ENCODE measurements around the gene SLC44A1.

Gene SLC44A1

GRCh38 chr9:105275938-105276337, 31.5 kb downstream of the SLC44A1 start:
- DNase-seq, result no peak

GRCh38 chr9:105278751-105279150, 34.3 kb downstream of the SLC44A1 start:
- no peak for DNase-seq

GRCh38 chr9:105280691-105281090, 36.2 kb downstream of the SLC44A1 start:
- DNase-seq, result no peak

GRCh38 chr9:105281272-105281671, 36.8 kb downstream of the SLC44A1 start:
- no peak for DNase-seq

GRCh38 chr9:105281926-105282325, 37.5 kb downstream of the SLC44A1 start:
- no peak for DNase-seq

GRCh38 chr9:105282870-105283621, 38.6 kb downstream of the SLC44A1 start:
- no peak for DNase-seq

- no peak for DNase-seq
These were observed 39.3 kb downstream of the SLC44A1 start for GRCh38 chr9:105283795-105284194.

- no peak for DNase-seq
These were observed 40.0 kb downstream of the SLC44A1 start for GRCh38 chr9:105284463-105284862.

GRCh38 chr9:105286098-105286497, 41.6 kb downstream of the SLC44A1 start:
- DNase-seq, result no peak

GRCh38 chr9:105289305-105289704, 44.9 kb downstream of the SLC44A1 start:
- no peak for DNase-seq

GRCh38 chr9:105290418-105290817, 46.0 kb downstream of the SLC44A1 start:
- peak in 1 of 2 experiments; percentile 9 for DNase-seq

- no peak for DNase-seq
These were observed 46.5 kb downstream of the SLC44A1 start for GRCh38 chr9:105290954-105291353.

- no peak for DNase-seq
These were observed 47.0 kb downstream of the SLC44A1 start for GRCh38 chr9:105291422-105291859.

- no peak for DNase-seq
These were observed 47.5 kb downstream of the SLC44A1 start for GRCh38 chr9:105291938-105292337.

GRCh38 chr9:105293408-105293807, 49.0 kb downstream of the SLC44A1 start:
- no peak for DNase-seq

GRCh38 chr9:105295201-105295550, 50.7 kb downstream of the SLC44A1 start:
- no peak for DNase-seq

- DNase-seq, result no peak
These were observed 51.5 kb downstream of the SLC44A1 start for GRCh38 chr9:105295986-105296385.

- no peak for DNase-seq
These were observed 52.0 kb downstream of the SLC44A1 start for GRCh38 chr9:105296445-105296844.

- no peak for DNase-seq
These were observed 52.4 kb downstream of the SLC44A1 start for GRCh38 chr9:105296877-105297287.

- no peak for DNase-seq
These were observed 53.1 kb downstream of the SLC44A1 start for GRCh38 chr9:105297442-105298075.

- no peak for DNase-seq
These were observed 54.9 kb downstream of the SLC44A1 start for GRCh38 chr9:105299190-105299854.

GRCh38 chr9:105302728-105303127, 58.3 kb downstream of the SLC44A1 start:
- no peak for DNase-seq

GRCh38 chr9:105305856-105306255, 61.4 kb downstream of the SLC44A1 start:
- no peak for DNase-seq
